HepG2 (cell line): ENCODE results near the gene HLA-C.

ENCODE experiments used
- DZIP1 ChIP-seq: sonication (generic); formaldehyde crosslinking; IDR thresholded peaks from 2 replicates; pipeline ENCODE4 v1.5.0; 2020; ENCODE audit warnings: mild to moderate bottlenecking, missing genetic modification reagents
- KLF9 ChIP-seq: IDR thresholded peaks from 2 replicates; pipeline ENCODE4 v1.6.1; 2016; ENCODE audit warnings: low read depth
- PHF5A ChIP-seq: IDR thresholded peaks from one replicate; pipeline ENCODE4 v1.6.1; 2018; ENCODE audit warnings: low read depth, missing genetic modification reagents; ENCODE audit not compliant: unreplicated experiment
- TAF15 ChIP-seq: fragments of 200-400 bp; formaldehyde crosslinking; IDR thresholded peaks from one replicate; pipeline ENCODE4 v1.6.1; 2018; ENCODE audit warnings: mild to moderate bottlenecking, low read depth, low read length; ENCODE audit not compliant: poor library complexity, severe bottlenecking
- ZNF33B ChIP-seq: sonication (generic); formaldehyde crosslinking; IDR thresholded peaks from 2 replicates; pipeline ENCODE4 v1.5.1; 2020; ENCODE audit warnings: mild to moderate bottlenecking, missing genetic modification reagents

- TF ChIP-seq ZNF33B (no peak), TAF15 (no peak), PHF5A (CRISPR knock-in tag) (no peak), KLF9 (no peak), DZIP1 (CRISPR knock-in tag) (no peak)
These were observed 20.6 kb downstream of the HLA-C start for GRCh38 chr6:31251261-31251660.
